NCI-H1436 treated with DMSO at 0.1 percent for 48 hours (cell line): Measurements from ENCODE around the gene ZSCAN23.
"Not testable (repeated sequence)": the region's sequence is repeated elsewhere in the genome, so short reads cannot be mapped to it uniquely, and the experiment has no call there.

ENCODE experiments used
- DNase-seq: peaks from one replicate; lab custom pipeline; 2025; lab: John Stamatoyannopoulos, UW

ZSCAN23 gene

DNA sequence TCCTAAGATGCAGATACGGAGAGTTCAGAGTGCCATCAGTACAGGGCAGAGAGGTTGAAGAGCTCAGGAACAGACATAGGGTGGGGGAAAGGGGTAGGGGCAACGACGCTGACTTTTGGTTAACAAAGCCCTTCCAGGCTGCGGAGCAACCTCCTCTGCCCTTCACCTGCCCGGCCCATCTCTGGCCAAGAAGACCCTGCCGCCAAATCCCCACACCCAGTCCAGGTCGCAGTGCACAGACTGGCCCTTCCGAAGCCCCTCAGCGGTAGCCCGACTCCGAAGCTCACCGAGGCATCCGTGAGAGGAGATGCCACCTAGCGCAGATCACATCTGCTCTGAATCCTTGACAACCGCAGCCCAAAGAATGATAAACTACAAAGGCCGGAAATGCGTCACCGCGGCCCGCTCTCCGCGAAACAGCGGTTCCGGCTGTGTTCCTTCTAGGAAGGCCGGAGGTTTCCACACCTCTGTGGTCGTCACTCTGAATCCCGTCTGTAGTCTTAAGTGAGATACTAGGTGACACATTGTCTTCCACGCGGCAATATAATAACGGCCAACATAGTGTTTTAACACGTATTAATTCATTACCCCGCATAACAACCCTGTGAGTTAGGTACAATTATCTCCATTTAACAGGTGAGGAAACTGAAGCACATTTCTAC is at the start of gene ZSCAN23:
ZSCAN23 (minus strand) TSS at position 380 of the 662 bp plus-strand sequence. CDS start 7,225 bp downstream, outside the sequence.
- peak; percentile 48 for DNase-seq

DNA sequence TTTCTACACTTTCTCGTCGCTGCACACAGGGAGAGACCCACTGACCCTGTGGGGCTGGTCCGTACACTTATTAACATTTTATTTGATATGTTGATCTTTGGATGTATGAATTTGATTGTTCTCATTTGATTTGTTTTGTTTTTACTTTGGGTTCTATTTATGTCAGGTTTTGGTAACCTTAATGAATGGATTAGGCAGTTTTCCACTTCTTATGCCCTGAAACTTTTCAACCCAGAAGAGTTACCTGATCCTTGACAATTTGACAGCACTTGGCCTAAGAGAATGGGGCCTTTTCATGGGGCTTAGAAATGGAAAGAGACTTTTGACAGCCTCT is 48.7 kb upstream of the ZSCAN23 start:
- no peak for DNase-seq

DNA sequence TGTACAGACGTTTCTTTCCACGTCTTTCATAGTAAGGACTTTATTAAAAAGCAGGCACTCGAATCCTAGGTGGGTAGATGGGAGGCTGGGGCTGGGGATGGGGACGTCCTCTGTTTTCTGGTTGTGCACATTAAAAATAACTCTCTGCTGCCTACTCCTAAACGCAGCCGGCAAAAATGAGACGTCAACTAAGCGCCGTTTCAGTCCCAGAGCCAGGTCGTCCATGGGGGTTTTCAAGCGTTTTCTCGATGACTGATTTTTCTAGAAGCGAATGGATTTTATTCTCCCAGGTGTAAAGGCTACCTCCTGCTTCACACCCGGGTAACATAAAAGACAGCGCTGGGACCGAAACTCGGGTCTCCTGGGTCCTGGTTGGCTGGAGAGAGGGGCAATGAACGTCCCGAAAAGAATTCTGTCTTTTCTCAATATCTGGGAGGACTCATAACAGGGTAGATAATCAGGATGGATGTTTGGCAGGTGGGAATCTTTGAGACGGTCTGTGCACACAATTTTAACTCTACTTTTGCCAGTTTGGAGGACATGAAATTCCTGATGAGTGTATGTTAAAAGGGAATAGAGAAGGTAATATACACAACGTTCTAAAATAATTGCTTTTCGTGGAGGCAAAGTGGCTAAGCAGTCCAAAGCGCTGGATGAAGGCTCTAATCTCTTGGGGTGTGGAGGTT is 47.1 kb upstream of the ZSCAN23 start:
- no peak for DNase-seq

DNA sequence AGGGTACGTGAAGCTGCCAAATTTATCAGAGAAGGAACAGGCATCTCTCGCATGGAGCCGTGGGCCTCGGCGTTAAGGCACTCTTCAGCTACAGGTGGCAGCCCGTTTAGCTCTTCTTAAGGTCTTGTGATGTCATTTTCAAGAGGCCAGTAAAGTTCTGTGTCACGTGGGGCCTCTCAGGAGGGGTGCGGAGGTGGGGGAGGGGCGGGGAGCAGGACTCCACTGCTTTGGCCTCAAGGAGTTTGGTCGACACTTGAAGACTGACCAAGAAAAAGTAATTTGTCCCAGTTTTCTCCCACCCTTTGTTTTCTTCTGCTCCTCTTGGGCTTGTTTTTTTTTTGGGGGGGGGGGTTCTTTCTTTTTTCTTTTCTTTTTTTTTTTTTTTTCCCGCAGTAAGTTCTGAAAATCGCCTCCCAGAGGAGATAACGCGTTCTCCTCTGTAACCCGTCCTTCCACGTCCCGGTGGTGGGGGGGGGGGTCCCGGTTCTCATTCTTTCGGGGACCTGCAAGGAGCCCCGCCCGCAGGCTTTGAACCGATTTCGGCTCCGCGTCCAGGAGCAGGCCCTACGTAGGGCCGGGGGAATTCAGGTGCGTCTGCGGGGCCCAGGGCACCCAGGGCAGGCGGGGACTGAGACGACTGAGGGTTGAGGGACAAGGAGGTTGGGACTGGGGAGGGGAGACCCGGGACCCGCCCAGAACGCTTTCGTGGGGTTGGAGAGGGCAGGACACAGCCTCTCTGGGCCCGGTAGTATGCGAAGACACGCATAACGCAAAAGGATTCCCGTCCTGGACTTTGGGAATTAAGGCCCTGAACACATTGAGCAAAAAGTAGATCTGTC is 46.3 kb upstream of the ZSCAN23 start:
- DNase-seq = no peak

DNA sequence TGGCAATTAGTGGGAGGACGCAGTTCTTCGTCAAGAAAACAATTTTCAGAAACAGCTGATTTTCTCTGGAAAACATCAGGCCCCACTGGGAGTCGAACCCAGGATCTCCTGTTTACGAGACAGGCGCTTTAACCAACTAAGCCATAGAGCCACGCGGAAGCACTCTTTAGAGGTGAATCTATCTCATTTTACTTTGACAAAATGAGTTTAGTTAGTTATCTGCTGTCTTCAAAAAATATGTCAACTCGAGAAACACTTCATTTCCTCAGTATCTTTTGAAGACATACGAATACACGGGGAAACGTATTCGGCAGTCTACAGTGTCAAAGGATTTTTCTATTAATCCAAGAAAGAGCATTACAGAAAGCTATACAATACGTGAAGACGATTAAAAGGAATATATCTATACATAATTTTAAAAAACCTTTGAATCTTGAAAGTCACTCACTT is 45.6 kb upstream of the ZSCAN23 start:
- no peak for DNase-seq

DNA sequence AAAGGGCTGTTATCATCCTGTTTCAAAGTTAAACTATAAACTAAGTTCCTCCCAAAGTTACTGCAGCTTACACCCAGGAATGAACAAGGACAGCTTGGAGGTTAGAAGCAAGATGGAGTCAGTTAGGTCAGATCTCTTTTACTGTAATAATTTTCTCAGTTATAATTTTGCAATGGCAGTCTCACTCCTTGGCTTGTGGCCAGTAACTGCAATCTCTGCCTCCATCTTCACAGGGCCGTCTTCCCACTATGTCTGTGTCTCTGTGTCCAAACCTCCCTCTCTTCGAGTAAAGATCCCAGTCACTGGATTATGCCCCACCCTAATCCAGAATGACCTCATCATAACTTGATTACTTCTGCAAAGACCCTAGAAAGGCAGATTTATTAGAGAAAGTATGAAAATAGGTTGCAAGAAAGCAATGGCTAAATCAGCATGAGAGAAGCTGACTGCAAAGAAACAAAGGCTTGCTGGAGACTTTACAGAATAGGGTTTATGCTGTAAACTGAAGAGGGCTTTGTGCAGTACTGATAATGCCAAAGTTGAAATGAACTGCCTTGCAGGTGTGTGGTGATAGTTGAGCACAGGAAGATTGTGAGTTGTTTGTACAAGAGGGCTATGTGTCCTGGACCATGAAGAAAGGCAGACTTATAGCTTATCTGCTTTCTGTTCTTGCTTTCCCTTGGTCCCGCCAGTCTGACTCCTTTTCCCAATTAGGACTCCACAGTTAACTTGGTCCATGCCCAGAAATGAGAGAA is 43.9 kb upstream of the ZSCAN23 start:
- DNase-seq = no peak

DNA sequence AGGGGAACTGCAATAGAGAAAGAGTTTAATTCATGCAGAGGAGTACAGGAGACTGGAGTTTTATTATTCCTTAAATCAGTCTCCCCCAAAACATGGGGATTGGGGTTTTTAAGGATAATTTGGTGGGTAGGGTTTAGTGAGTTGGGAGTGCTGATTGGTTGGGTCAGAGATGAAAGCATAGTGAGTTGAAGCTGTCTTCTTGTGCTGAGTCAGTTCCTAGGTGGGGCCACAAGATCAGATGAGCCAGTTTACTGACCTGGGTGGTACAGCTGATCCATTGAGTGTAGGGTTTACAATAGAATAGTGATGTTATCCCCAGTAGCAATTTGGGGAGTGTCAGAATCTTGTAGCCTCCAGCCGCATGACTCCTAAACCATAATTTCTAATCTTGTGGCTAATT is 43.2 kb upstream of the ZSCAN23 start:
- no peak for DNase-seq

DNA sequence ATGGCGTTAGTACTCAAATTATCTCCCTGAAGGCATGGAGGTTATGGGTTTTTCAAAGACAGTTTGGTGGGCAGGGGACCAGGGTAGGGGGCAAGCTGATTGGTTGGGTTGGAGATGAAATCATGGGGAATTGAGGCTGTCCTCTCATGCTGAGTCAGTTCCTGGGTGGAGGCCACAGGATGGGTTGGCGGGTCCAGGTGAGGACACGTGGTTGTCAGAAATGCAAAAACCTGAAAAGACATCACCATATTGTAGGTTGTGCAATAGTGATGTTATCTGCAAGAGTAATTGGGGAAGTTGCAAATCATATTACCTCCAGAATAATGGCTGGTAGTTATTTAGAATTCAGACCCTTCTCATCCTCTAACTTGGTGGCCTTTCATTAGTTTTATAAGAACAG is 42.2 kb upstream of the ZSCAN23 start:
- DNase-seq = no peak

DNA sequence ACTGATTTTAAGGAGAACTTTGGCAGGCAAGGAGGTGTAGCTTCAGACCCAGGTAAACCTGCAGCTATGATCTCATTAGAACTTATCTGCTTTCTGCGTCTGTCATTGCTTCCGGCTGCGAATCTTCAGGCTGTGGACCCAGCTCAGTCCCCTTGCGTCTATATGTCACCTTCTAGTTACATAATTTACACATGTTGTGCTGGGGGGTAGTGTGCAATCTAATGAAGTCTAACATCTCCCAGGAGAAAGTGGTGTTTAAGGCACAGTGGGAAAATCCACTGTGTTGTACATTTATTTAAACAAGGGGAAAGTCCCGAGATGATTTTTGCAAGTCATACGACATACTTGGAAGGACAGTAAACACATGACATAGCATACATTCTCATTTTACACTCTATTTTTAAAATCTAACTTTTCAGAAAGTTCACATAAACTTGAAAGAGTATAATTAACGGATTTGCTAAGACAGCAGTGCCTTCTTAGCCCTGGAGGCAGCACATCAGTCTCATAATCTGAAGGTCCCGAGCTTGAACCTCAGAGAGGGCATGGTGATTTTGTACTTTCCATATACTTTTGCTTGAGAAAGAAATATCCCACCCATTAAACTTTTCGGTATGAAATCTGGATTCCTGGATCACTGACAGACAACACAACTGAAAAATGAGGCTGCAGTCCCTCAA is 37.1 kb upstream of the ZSCAN23 start:
- DNase-seq = no peak

DNA sequence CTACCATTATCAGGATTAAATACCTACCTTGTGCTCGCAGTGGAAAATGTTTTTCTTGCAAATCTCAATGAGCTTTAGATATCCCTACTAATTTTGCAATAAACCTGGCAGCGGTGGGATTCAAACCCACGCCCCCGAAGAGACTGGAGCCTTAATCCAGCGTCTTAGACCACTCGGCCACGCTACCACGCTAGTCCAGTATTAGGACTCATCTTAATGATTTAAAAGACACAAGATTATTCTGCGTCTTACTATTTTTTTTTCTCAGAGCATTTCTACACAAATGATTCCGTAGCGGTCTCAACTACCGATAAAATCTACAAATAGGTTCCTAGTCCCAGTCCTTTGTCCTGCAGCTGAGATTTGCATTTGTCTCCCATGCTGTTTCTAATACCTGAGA is 35.2 kb upstream of the ZSCAN23 start:
- no peak for DNase-seq

DNA sequence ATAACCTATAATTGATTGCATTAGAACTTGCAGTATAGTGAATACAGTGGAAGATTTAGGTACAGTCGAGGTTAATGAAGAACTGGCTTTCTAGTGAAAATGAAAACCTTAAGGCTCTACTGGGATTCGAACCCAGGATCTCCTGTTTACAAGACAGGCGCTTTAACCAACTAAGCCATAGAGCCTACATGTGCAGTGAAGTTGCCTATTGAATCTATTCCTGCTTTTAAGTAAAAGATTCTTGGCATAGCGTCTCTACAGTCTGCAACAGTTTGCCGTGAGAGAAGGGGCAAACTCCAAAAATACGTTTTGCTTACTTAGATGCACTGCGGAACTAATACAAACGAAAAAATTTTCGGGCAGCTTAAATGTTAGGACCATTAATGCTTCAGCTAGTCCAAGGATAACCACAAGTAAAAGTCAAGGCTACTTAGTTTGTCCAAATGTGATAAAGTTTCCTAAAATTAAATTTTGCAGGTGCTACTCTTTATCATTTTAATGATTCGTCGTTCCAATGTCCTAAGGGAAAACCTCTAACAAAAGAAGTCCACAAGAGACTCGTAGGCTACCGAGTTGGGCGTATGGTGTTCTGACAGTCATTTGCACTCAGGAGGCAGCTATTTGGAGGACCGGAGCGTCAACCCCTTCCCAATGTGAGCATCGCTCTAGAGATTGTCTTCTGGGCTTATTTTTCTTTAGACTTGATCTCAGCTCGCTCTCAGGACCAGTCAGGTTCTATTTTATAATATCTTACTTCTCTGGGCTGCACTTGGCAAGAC is 31.3 kb upstream of the ZSCAN23 start:
- no peak for DNase-seq

DNA sequence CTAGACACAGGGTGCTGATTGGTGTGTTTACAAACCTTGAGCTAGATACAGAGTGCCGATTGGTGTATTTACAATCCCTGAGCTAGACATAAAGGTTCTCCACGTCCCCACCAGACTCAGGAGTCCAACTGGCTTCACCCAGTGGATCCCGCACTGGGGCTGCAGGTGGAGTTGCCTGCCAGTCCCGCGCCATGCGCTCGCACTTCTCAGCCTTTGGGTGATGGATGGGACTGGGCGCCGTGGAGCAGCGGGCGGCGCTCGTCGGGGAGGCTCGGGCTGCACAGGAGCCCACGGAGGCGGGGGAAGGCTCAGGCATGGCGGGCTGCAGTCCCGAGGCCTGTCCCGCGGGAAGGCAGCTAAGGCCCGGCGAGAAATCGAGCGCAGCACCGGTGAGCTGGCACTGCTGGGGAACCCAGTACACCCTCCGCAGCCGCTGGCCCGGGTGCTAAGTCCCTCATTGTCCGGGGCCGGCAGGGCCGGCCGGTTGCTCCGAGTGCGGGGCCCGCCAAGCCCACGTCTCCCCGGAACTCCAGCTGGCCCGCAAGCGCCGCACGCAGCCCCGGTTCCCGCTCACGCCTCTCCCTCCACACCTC is 26.0 kb upstream of the ZSCAN23 start:
- not testable (repeated sequence) for DNase-seq

DNA sequence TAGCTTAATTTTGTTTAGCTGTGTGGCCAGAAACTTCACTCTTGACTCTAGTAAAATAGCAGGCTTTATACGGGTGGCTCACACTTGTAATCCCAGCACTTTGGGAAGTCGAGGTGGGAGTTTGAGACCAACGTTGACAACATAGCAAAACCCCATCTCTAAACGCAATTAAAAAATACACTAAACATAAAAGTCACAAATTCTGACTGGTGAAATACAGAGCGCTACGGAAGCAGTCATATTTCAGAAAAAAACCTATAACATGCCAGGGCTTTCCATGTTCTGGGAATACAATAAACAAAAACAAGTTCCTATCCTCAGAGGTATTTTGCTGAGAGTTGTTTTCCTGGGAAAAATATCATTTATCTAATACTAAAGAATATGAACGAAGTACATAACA is 24.8 kb upstream of the ZSCAN23 start:
- DNase-seq = no peak

DNA sequence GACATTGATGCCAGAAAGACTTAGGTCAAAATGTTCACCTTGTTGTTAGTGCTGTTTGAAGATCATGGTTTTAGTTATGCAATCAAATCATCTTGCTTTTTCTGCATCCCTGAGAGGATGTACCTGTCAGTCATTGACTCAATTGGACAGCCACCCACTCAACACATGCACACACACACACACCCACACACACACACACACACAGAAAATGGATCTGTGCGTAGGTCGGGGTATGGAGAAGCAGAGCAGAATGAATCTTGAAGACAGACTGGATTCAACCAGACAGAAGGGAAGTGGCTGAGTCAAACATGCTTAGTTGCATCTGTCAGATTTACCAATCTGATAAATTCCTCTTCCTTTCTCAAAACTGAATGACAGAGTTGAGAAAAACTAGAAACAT is 19.1 kb upstream of the ZSCAN23 start:
- no peak for DNase-seq

DNA sequence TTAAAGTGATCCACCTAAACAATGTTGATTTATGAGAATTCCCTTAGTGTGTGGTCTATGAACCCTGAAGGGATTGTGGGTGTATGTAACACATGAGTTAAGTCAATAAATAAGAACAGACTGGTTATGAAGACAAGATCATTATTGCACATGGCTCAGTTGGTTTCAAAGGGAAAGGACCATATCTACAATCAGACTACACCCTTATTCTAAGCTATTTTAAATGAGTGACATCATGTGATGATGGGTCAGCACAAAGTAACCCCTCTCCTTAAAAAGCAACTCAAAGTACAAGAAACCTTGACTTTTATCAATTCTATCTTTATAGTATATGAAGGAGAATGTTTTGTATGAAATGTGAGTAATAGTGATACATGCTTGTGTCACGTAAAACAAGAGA is 15.3 kb upstream of the ZSCAN23 start:
- no peak for DNase-seq

DNA sequence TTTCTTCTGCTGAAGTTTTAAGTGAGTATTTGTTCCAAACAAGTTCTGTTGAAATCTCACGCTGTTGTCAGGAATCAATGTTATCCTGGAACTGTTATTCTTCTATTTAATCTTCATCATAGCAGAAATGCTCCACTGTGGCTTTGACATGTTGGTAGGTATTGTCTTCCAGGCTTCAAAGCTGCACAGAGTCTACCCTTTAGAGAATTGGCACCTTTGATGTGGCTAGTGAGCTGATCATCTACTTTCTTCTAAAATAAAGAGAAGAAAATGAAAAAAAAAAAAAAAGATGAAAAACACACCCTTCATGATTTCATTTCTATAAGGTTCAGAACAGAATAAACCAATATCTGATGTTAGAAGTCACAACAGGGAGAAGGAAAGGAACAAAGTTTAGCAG is 5.8 kb upstream of the ZSCAN23 start:
- DNase-seq = no peak

DNA sequence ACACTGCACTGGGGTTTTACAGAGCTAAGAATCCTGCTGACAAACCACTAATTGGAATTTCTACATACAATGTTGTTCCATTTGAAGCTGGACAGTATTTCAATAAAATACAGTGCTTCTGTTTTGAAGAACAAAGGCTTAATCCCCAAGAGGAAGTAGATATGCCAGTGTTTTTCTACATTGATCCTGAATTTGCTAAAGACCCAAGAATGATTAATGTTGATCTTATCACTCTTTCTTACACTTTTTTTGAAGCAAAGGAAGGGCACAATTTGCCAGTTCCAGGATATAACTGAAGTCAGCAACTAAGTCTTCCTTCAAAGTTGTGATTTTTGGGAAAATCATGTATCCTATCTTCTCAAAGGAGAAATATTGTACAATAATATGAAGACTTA is 4.2 kb upstream of the ZSCAN23 start:
- DNase-seq = not testable (repeated sequence)

DNA sequence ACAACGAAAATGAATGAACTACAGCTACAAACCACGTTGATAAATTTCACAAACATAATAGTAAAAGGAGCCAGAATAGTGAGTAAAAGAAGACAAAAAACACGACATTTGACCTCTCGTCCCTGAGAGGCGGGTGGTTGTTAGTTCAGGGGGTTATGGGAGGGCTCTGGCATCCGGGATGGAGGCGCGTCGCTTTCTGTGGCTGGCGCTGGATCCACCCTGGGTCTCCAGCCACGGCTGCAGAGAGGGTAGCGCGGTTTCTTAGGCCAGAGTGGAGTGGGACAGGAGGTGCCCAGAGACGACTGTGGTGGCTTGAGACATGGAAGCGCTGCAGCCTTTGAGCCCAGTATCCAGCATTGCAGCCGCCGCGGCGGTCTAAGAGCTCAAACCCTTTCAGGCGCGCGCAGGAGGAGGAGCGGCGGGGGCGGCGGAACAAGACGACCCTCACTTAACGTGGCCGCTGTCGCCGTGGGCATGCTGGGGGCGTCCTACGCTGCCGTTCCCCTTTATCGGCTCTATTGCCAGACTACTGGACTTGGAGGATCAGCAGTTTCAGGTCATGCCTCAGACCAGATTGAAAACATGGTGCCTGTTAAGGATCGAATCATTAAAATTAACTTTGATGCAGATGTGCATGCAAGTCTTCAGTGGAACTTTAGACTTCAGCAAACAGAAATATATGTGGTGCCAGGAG is 3.7 kb upstream of the ZSCAN23 start:
- no peak for DNase-seq

DNA sequence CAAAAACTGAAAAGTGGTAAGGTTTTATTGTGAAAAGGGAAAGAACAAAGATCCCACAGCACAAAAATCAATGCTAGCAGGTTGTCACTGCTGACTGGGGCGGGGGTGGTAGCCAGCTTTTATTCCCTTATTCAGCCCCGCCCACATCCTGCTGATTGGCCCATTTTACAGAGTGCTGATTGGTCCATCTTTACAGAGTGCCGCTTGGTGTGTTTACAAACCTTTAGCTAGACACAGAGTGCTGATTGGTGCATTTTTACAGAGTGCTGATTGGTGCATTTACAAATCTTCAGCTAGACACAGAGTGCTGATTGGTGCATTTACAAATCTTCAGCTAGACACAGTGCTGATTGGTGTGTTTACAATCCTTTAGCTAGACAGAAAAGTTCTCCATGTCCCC is 1.5 kb upstream of the ZSCAN23 start:
- not testable (repeated sequence) for DNase-seq

DNA sequence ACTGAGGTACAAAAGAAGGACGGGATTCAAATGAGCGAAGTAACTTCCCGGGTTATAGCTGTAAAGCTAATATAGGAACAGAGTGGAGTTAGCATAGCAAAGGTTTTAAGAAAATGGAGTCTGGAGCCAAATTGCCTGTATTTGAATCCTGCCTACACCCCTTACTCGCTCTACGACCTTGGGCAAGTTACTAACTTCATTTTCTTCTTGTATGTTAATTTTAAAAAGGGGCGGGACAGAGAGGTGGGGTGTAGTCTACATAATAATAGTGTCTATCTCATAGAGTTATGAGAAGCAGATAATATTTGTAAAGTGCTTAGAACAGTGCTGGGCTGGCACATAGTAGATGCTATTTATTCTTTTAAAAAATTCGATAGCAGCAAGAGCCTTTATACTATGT is 705 bp downstream of the ZSCAN23 start:
- DNase-seq = no peak
